VCaP (cell line): ENCODE results near the gene SLC16A2.

ENCODE experiments used
- H3K27ac ChIP-seq: fragments of 450-650 bp; 2 replicates; pipeline ENCODE4 v1.5.1; 2017
- TF ChIP-seq, protein P1 (sequence below): fragments of 450-650 bp; conservative IDR thresholded peaks from 2 replicates; pipeline ENCODE4 v1.5.1; 2017; ENCODE audit warnings: mild to moderate bottlenecking, moderate library complexity

Gene SLC16A2

GRCh38 chrX:74423289-74423998, 2.2 kb downstream of the SLC16A2 start:
- TF ChIP-seq, protein P1, sequence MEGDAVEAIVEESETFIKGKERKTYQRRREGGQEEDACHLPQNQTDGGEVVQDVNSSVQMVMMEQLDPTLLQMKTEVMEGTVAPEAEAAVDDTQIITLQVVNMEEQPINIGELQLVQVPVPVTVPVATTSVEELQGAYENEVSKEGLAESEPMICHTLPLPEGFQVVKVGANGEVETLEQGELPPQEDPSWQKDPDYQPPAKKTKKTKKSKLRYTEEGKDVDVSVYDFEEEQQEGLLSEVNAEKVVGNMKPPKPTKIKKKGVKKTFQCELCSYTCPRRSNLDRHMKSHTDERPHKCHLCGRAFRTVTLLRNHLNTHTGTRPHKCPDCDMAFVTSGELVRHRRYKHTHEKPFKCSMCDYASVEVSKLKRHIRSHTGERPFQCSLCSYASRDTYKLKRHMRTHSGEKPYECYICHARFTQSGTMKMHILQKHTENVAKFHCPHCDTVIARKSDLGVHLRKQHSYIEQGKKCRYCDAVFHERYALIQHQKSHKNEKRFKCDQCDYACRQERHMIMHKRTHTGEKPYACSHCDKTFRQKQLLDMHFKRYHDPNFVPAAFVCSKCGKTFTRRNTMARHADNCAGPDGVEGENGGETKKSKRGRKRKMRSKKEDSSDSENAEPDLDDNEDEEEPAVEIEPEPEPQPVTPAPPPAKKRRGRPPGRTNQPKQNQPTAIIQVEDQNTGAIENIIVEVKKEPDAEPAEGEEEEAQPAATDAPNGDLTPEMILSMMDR = no peak
- H3K27ac ChIP-seq = no peak overlapping the region

GRCh38 chrX:74426071-74426470, 4.8 kb downstream of the SLC16A2 start:
- TF ChIP-seq, protein P1 = no peak
- no peak overlapping the region for H3K27ac ChIP-seq

DNA sequence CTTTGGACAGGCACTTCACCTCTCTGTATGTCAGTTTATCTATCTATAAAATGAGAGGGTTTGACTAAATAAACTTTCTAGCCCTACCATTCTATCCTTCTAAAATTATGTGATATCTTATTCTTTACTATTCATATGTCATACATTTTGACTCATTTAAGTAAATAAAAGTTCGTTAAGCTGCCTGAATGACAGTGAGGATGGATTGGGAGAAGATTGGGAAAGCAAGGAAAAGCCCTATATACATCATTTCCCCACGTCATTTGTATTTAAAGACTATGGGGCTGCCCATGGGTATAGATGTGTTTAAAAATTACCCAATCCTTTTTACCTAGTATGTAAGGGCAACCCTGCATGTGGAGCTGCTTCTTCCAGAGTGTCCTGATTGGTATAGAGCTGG, 5.3 kb downstream of the SLC16A2 start:
- peak overlapping the region; percentile 58 for H3K27ac ChIP-seq
- TF ChIP-seq, protein P1 = no peak

DNA sequence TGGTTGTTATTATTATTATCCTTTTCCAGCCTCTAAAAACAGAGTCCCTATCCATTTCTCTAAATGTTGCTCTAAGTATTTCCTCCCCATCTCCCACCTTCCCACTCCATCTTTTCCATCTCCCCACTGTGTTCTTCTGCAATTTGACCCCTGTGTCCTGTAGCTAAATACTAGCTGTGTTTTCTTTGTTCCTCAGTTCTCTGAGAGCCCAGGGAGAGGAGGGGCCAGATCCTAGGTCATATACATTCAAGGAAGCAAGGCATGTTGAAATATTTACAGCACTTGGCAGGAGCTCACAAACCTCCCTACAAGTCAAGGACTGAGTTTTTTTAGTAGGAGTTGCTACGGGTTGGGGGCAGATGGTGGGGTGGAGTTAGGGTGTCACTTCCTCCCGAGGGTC, 10.5 kb downstream of the SLC16A2 start:
- TF ChIP-seq, protein P1 = no peak
- H3K27ac ChIP-seq = no peak overlapping the region

DNA sequence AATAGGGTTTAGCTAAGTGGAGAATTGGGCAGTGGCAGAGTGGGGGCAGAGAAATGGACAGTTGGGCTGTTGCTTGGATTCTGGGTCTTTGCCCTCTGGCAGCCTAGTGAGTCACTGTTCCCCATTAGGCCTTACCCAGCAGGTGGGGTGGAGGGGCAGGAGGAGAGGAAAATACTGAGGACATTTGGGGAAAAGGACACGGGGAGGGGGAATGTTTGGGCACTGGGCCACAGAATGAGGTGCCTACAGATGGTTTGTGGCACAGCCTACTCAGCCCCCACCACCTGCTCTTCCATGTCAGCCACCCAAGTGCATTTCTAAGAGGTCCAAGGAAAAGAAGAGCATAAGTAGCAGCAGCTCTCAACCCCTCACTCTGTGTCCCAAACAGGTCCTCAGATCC, 13.0 kb downstream of the SLC16A2 start:
- no peak overlapping the region for H3K27ac ChIP-seq
- TF ChIP-seq, protein P1 = no peak

DNA sequence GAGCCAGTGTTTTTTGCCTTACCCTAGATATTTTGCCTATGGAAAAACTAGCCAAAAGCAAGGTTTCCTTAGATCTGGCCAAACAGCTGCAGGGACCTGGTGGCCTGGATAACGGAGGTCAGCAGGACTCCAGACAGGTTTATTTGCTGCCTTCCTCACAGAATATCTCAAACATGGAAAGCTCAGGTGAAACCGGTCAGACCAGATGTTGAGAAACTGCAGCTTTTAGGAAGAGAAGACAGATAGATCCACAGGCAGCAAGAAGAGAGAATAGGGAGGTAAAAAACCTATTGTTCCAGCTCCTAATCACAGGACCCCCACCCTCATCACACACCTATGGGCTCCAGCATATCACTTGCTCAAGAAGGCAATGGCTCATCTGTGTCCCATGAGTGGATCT, 16.2 kb downstream of the SLC16A2 start:
- TF ChIP-seq, protein P1 = no peak
- H3K27ac ChIP-seq = no peak overlapping the region; the same call in 1 of the 2 replicates

- H3K27ac ChIP-seq = no peak overlapping the region
- TF ChIP-seq, protein P1 = no peak
These were observed 17.5 kb downstream of the SLC16A2 start for GRCh38 chrX:74438764-74439163.
